Suppressor macrophage (primary cell): Measurements from ENCODE around the gene OR5B17.
"Not testable (repeated sequence)": the region's sequence is repeated elsewhere in the genome, so short reads cannot be mapped to it uniquely, and the experiment has no call there.

ENCODE experiments used
- DNase-seq, 4 experiments: peaks; one replicate each; pipeline ENCODE4 v3.0.0-alpha.2; 2020 to 2022
- total RNA-seq, 17 experiments: gene quantifications; one replicate each; lab custom pipeline; 2026; ENCODE audit warnings: mixed read lengths in 6 of 17, inconsistent platforms in 3 of 17; lab: John Stamatoyannopoulos, UW

OR5B17 gene
- 0 to 0.66 (median 0) reads per million in 17 experiments for total RNA-seq

DNA sequence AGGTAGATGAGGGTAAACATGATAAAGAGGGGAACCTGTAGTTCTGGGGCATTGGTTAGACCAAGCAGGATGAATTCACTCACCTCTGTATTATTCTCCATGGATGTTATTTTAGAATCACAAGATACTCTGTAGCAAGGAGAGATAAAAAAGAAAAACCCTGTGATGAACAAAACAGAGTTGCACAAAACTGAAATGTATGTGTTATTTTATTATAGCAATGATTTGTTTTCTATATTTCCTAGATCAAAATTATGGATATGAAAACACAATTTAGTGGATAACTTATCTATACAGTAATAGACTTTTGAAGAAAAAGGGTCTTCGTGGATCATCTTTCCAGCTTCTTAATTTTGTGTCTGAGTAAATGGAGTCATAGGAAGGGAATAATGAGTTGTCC, at the start of gene OR5B17:
TSS of gene OR5B17 (minus strand) at position 101 of the 400 bp plus-strand sequence. CDS start at position 101, 0 bp downstream.
- no peak for DNase-seq

DNA sequence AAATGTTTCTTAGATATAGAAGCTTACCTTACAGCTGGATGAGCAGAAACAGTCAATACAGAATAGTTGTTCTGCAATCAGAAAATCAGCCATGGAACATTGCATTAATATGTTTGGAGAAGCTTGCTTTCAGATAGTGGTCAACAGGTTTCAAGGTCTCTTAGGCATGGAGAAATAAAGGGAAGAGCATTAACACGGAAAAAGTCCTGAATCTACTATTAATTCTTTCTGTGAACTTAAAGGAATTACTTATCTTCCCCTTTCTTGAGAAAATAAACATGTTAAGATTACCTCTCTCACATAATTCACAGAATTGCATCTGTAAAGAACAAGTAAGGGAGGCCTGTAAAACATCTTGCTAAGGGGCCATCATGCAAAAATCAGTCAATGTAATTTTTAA, 47.9 kb upstream of the OR5B17 start, which contains the start of gene OR5B3:
TSS of gene OR5B3 (minus strand) at position 101 of the 400 bp plus-strand sequence. CDS start 3,465 bp downstream, outside the sequence.
- DNase-seq: no peak

DNA sequence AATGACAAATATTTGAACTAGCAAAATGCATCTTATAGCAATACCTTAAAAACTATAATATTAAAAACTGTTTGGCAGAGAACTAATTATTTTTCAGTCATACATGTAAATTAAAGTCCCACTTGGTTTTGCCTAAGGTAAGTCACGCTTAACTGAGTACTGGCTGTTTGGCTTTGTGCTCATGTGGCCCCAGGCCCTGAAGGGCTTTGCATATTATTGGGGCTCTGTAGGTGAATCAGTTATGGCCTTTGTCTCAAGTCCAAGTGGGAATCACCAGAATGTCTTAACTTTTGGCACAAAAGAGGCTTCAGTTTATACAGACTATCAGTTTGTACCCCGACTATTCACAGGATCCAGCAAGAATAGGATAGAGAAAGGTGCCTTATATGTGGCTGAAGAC, 40.8 kb upstream of the OR5B17 start:
- DNase-seq: not testable (repeated sequence)

DNA sequence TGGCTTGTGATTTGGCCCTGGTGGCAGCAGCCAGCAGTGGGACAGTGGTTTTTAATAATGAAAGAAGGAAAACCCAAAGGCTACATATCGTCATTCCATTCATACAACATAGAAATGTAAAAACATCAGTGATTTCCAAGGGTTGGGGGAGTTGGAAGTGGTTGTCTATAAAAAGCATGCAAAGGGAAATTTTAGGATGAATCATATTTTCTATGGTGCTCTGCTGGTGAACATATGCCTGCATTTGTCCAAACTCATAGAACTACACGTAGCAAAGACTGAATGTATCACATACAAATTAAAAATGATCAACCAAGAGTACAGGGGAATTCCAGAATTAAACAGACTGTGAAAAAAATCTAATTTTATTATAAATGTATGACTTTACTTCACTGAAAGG, 36.7 kb upstream of the OR5B17 start:
- no peak for DNase-seq

DNA sequence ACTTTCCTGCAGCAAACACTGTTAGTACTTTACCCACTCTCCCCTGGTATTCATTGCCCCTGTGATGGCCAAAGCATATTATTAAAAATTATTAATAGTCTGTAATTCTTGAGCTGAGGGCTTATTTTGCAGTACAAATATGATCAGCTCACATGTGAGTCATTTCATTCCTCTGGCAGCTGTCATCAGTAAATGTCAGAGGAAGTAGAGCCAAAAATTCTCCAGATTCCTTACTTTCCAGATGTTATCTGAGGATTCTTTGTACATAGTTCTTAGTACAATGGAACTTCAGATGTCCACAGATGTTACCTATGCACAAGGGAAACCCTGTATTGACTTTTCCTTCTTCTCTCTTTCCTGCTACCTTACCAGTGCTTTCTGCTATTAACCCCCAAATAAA, 35.3 kb upstream of the OR5B17 start:
- DNase-seq: no peak

DNA sequence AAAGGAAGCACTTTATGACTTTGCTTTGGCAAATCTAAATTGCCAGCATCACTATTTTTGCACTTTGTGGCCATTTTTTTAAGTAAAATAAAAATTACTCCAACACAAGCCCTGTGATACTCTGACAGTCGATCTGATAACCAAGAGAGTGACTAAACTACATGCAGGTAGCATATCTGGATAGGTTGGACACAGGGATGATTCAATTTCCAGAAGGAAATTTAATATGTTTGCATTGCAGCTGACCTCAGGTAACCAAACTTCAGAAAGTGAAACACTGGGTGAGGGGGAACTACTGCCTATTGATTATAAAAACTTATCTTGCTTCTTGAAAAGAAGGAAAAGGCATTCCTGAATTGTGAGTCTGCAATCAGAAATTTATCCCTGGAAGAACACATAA, 33.9 kb upstream of the OR5B17 start:
- DNase-seq: no peak

DNA sequence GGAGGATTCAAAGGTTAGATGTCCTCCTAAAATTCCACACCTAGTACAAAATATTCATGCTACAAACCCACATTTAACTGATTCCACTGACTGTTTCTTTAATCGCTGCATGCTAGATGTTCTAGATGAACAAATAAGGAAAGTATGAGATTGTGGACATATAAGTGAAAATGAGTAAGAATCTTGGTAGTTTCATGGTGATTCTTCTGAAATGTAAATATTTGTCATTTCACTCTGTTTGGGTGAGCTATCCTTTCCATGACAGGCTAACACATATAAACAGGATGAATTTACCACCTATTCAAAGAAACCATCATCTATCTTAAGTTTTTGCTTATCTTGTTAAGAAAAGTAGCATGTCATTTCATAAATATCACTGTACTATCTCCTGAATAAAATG, 33.0 kb upstream of the OR5B17 start:
- DNase-seq: no peak

DNA sequence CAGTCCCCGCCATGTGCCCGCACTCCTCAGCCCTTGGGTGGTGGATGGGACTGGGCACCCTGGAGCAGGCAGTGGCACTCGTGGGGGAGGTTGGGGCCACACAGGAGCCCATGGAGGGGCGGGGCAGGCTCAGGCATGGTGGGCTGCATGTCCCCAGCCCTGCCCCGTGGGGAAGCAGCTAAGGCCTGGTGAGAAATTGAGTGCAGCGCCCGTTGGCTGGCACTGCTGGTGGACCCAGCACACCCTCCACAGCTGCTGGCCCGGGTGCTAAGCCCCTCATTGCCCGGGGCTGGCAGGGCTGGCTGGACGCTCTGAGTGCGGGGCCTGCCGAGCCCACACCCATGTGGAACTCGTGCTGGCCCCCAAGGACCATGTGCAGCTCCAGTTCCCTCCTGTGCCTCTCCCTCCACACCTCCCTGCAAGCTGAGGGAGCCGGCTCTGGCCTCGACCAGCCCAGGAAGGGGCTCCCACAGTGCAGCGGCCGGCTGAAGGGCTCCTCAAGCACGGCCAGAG, 31.7 kb upstream of the OR5B17 start:
- DNase-seq: no peak

DNA sequence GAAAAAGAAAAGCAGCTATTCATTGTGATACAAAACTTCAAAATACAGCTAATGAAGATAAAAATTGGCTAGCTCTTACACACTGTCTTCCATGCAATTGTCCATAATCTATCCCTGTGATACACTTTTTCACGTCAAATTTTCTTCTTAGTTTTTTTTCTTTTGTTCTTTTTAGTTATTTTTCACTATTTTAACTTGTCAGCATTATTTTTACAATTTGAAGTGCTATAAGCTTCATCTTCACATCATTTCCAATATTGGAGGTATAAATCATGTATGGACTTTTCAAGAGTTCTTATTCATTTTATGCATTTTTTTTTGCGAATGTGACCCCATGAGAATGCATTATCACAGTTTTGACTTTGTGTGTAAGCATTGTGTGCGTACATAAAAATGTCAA, 4.1 kb downstream of the OR5B17 start:
- DNase-seq: no peak

DNA sequence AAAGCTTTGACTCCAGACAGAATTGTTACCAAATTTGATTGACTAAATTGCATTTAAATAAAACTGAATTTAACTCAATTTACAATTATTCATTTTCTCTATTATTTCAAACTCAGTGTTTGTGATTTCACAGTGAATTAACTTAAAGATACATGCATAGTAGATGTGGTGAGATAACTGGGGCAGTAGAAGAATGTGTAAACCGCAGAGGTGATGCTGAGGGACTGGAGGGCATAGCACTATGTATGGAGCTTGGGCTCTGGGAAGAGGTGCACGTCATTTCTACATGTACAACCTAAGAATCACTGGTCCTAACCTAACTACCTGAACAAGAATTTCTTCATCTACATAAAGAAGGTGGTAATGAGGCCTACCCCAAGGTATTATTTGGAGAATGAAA, 13.7 kb downstream of the OR5B17 start:
- no peak for DNase-seq

DNA sequence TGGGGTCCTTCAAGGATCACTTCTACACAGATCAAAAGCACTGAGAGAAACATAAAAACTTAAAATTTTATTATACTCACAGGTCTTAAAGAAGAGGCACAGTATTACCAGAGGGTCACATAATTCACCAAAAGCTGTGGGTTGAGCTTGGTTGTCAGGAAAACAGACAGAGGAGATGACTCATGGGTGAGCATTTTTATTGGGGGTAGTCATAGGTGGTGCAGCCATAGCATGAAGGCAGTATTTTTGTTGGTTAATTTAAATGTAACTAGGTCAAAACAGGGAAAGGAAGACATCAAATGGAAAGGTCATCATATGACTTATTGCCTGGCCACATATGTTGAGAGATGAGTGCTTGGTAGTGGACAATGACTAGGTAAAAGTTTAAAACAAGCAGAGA, 24.2 kb downstream of the OR5B17 start:
- no peak for DNase-seq

DNA sequence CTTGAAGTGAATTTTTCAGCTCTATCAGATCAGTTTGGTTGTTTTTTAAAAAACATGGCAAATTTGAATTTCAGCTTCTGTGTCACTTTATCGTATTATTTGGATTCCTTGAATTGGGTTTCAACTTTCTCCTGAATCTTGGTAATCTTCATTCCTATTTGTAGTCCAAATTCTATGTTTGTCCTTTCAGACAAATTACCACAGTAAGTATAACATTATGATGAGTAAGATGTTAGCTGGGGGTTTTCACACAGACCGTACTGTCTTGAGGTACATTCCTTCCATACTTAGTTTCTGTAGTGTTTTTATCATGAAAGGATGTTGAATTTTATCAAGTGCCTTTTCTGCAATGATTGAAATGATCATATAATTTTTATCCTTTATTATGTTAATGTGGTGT, 28.0 kb downstream of the OR5B17 start:
- no peak for DNase-seq

DNA sequence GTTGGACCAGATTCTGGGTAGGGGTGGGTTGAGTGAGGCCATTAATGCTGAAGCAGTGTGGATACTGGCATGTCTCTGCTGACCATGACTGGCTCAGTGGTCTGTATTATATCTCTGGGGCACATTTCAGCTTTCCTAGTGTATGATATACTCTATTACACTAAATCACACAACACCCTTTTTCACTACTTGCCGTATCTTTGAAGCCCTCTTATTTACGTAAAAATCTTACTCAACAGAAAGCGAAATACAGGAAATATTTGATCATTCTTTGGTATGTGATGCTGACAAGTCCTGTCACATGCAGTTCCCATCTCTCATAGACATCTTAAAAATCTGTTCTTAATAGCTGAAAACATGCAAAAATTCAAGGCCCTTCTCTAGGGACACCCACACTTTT, 40.3 kb downstream of the OR5B17 start:
- DNase-seq: no peak

DNA sequence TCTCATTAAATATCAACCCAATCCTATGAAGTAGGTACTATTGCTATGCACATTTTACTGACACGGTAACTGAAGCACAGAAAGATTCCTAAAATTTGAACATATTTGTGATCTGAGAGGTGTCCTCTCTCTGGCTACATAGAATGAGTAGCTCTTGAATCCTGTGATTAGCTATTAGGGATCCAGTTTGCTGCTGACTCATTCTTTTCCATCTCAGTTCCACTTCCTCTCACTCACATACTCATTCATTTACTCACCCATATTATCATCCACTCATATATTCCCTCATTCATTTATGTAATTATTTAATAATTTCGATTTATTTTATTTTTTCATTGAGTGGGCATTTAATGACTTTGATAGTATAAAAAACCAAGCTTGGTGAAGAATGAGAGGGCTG, 42.7 kb downstream of the OR5B17 start:
- DNase-seq: no peak
